Thyroid gland (tissue), 4 donors: ENCODE results near the gene AZGP1.

ENCODE experiments used
- CTCF ChIP-seq, 6 experiments: fragments of 200-600 bp in 3 of 6; fragments of 450-650 bp in 3 of 6; sonication (generic) in 3 of 6; IDR thresholded peaks; one replicate each; pipeline ENCODE4 v1.5.1; 2016 to 2019; ENCODE audit warnings: antibody characterized with exemption in 6 of 6, mild to moderate bottlenecking in 2 of 6, inconsistent platforms in 1 of 6, moderate library complexity in 1 of 6
- POLR2A ChIP-seq, 2 donors: fragments of 450-650 bp; IDR thresholded peaks; one replicate each; pipeline ENCODE4 v1.6.1; 2017; ENCODE audit warnings: antibody characterized with exemption in 2 of 2, mild to moderate bottlenecking in 2 of 2, moderate library complexity in 1 of 2

GRCh38 chr7:100003711-100004661, 28.2 kb upstream of the AZGP1 start:
- TF ChIP-seq CTCF (IDR thresholded peaks at IDR 0.05), result no peak
- TF ChIP-seq POLR2A (IDR thresholded peaks at IDR 0.05), result no peak
